DOHH2 (cell line): ENCODE results near the gene DGKZ.

ENCODE experiments used
- H3F3A ChIP-seq: fragments of 200-600 bp; sonication (generic), shearing (Covaris generic); 2 replicates; pipeline ENCODE4 v1.6.0; 2016; ENCODE audit warnings: antibody characterized with exemption, mild to moderate bottlenecking; ENCODE audit not compliant: control insufficient read depth, insufficient read depth
- H3K27ac ChIP-seq: fragments of 200-600 bp; sonication (generic); 2 replicates; pipeline ENCODE4 v1.5.1; 2014; ENCODE audit warnings: low read depth, mild to moderate bottlenecking, low read length, moderate library complexity
- H3K27me3 ChIP-seq: fragments of 200-600 bp; sonication (generic); 2 replicates; pipeline ENCODE4 v1.6.1; 2014; ENCODE audit warnings: mild to moderate bottlenecking, low read length, mixed read lengths; ENCODE audit not compliant: control insufficient read depth
- H3K36me3 ChIP-seq: fragments of 200-600 bp; sonication (generic); 2 replicates; pipeline ENCODE4 v1.6.1; 2014; ENCODE audit warnings: mild to moderate bottlenecking, low read length, moderate library complexity, mixed read lengths; ENCODE audit not compliant: control insufficient read depth
- H3K4me1 ChIP-seq: fragments of 200-600 bp; sonication (generic); 2 replicates; pipeline ENCODE4 v1.6.1; 2014; ENCODE audit warnings: mild to moderate bottlenecking, low read length, mixed read lengths; ENCODE audit not compliant: control insufficient read depth
- H3K4me2 ChIP-seq: fragments of 200-600 bp; sonication (generic); 2 replicates; pipeline ENCODE4 v1.6.0; 2014; ENCODE audit warnings: mild to moderate bottlenecking, low read length, moderate library complexity
- H3K4me3 ChIP-seq: fragments of 200-600 bp; sonication (generic); 2 replicates; pipeline ENCODE4 v1.5.1; 2014; ENCODE audit warnings: mild to moderate bottlenecking, low read length, mixed read lengths
- H3K79me2 ChIP-seq: fragments of 200-600 bp; sonication (generic); 2 replicates; pipeline ENCODE4 v1.6.1; 2014; ENCODE audit warnings: mild to moderate bottlenecking, low read length, mixed read lengths; ENCODE audit not compliant: control insufficient read depth
- H3K9me2 ChIP-seq: fragments of 200-600 bp; sonication (generic); replicated peaks from 2 replicates; pipeline ENCODE4 v1.6.1; 2014; ENCODE audit warnings: mild to moderate bottlenecking, low read length, mixed read lengths; ENCODE audit not compliant: control insufficient read depth
- H3K9me3 ChIP-seq: fragments of 200-600 bp; sonication (generic); 2 replicates; pipeline ENCODE4 v1.6.1; 2014; ENCODE audit warnings: antibody characterized with exemption, low read length, mixed read lengths; ENCODE audit not compliant: control insufficient read depth, insufficient read depth
- H4K20me1 ChIP-seq: fragments of 200-600 bp; sonication (generic); 2 replicates; pipeline ENCODE4 v1.6.0; 2014; ENCODE audit warnings: low read depth, mild to moderate bottlenecking, antibody characterized with exemption, low read length, moderate library complexity; ENCODE audit not compliant: control insufficient read depth, insufficient read depth
- CTCF ChIP-seq: fragments of 200-600 bp; sonication (generic); IDR thresholded peaks from one replicate; pipeline ENCODE4 v1.5.1; 2014; ENCODE audit warnings: antibody characterized with exemption, mild to moderate bottlenecking, low read depth, low read length; ENCODE audit not compliant: poor library complexity, severe bottlenecking
- EZH2phosphoT487 ChIP-seq: fragments of 200-600 bp; sonication (generic); IDR thresholded peaks from 2 replicates; pipeline ENCODE4 v1.6.1; 2017; ENCODE audit warnings: borderline replicate concordance, mild to moderate bottlenecking, antibody characterized with exemption, low read length, moderate library complexity, mixed read lengths

Gene DGKZ

GRCh38 chr11:46429717-46430116 is 82.5 kb downstream of the DGKZ start:
- Histone ChIP-seq H3K9me3 (no peaks in the 10 kb centered on the region), H3K36me3 (peaks cover 24% of the 10 kb centered on the region), H3K4me2 (no peak overlapping the region), H4K20me1 (no peaks in the 10 kb centered on the region; the same call in 1 of the 2 replicates), H3K27me3 (no peaks in the 10 kb centered on the region), H3K27ac (no peak overlapping the region), H3F3A (no peaks in the 10 kb centered on the region), H3K4me1 (no peaks in the 10 kb centered on the region), H3K9me2 (no peaks in the 10 kb centered on the region), H3K79me2 (no peaks in the 10 kb centered on the region), H3K4me3 (no peak overlapping the region)
- TF ChIP-seq CTCF = no peak
- TF ChIP-seq EZH2phosphoT487 = no peak
